Measurements from ENCODE around the gene TFDP1. TPM values are rescaled to one million over a fixed set of nuclear protein-coding genes. Genes with fewer than 3 reads are reported as not detected.
A peak's percentile ranks its signal among the peaks of the same experiment; 100 is the strongest.

Gene TFDP1
- total RNA-seq, 3 donors from 2014 or later (not counting 1 experiment from before 2014, with no cell fraction given) = 26.3 to 44.3 (median 29.2) TPM

GRCh38 chr13:113586661-113587479 lies 2.3 kb downstream of the TFDP1 start:
- 59% methylated on average over 23 of the region's 23 CpGs for WGBS (ENCODE audit: insufficient coverage)
- Histone ChIP-seq H3K4me3 (ENCODE audit: low read length) (no peak overlapping the region), H3K9me3 (ENCODE audit: control insufficient read depth, insufficient read depth, low read length) (no peaks in the 10 kb centered on the region), H3K36me3 (ENCODE audit: control insufficient read depth, insufficient read depth, low read length) (no peaks in the 10 kb centered on the region), H3K27me3 (ENCODE audit: control insufficient read depth, insufficient read depth, low read length) (no peaks in the 10 kb centered on the region), H3K27ac (ENCODE audit: low read length) (no peak overlapping the region), H3K4me1 (ENCODE audit: control insufficient read depth, insufficient read depth, low read length) (peaks cover 46% of the 10 kb centered on the region)
- ATAC-seq (no peak), DNase-seq (peak in 1 of 2 donors; percentile 34)
- Mint-ChIP-seq H3K4me3 (peak overlapping the region; percentile 97), H3K27me3 (ENCODE audit: low read depth in 2 of 2) (no peaks in the 10 kb centered on the region), H3K9me3 (peaks cover 4 to 5% of the 10 kb centered on the region in 2 donors), H3K36me3 (no peaks in the 10 kb centered on the region), H3K27ac (peak overlapping the region in 1 of 2 donors; percentile 27), H3K4me1 (peaks cover 32 to 36% of the 10 kb centered on the region in 2 donors)
- intact Hi-C loops (cut with micrococcal nuclease) = no loop called here
- TF ChIP-seq CTCF (IDR thresholded peaks at IDR 0.05) = no peak

- no peak overlapping the region for H3K27ac ChIP-seq (ENCODE audit: low read length)
- ATAC-seq (peak; percentile 53 to 75 (median 63)), DNase-seq (no peak)
- H3K4me1 ChIP-seq (ENCODE audit: control insufficient read depth, insufficient read depth, low read length) = peaks cover 46% of the 10 kb centered on the region
- H3K27me3 ChIP-seq (ENCODE audit: control insufficient read depth, insufficient read depth, low read length) = no peaks in the 10 kb centered on the region
- Mint-ChIP-seq H3K27me3 (ENCODE audit: low read depth in 2 of 2) (no peaks in the 10 kb centered on the region), H3K9me3 (peaks cover 4 to 5% of the 10 kb centered on the region in 2 donors), H3K36me3 (no peaks in the 10 kb centered on the region), H3K27ac (peak overlapping the region; percentile 27 to 71), H3K4me3 (peak overlapping the region; percentile 66), H3K4me1 (peaks cover 32 to 36% of the 10 kb centered on the region in 2 donors)
- 66% methylated on average over 6 of the region's 6 CpGs for WGBS (ENCODE audit: insufficient coverage)
- no peaks in the 10 kb centered on the region for H3K36me3 ChIP-seq (ENCODE audit: control insufficient read depth, insufficient read depth, low read length)
- H3K9me3 ChIP-seq (ENCODE audit: control insufficient read depth, insufficient read depth, low read length) = no peaks in the 10 kb centered on the region
- no peak for TF ChIP-seq CTCF (IDR thresholded peaks at IDR 0.05)
- H3K4me3 ChIP-seq (ENCODE audit: low read length) = no peak overlapping the region
- intact Hi-C loops (cut with micrococcal nuclease) = no loop called here
Observed at GRCh38 chr13:113588394-113589111, 4.0 kb downstream of the TFDP1 start.

- Histone ChIP-seq H3K27ac (ENCODE audit: low read length) (no peak overlapping the region), H3K9me3 (ENCODE audit: control insufficient read depth, insufficient read depth, low read length) (no peaks in the 10 kb centered on the region), H3K4me1 (ENCODE audit: control insufficient read depth, insufficient read depth, low read length) (peaks cover 43% of the 10 kb centered on the region), H3K4me3 (ENCODE audit: low read length) (no peak overlapping the region), H3K27me3 (ENCODE audit: control insufficient read depth, insufficient read depth, low read length) (no peaks in the 10 kb centered on the region), H3K36me3 (ENCODE audit: control insufficient read depth, insufficient read depth, low read length) (no peaks in the 10 kb centered on the region)
- Mint-ChIP-seq H3K27me3 (ENCODE audit: low read depth in 2 of 2) (no peaks in the 10 kb centered on the region), H3K27ac (peak overlapping the region; percentile 27 to 71), H3K4me1 (peaks cover 29 to 32% of the 10 kb centered on the region in 2 donors), H3K9me3 (peaks cover 4 to 5% of the 10 kb centered on the region in 2 donors), H3K36me3 (no peaks in the 10 kb centered on the region), H3K4me3 (no peak overlapping the region)
- no peak for TF ChIP-seq CTCF (IDR thresholded peaks at IDR 0.05)
- DNase-seq (no peak), ATAC-seq (no peak)
- WGBS (ENCODE audit: insufficient coverage) = 96% methylated on average over 18 of the region's 18 CpGs
- intact Hi-C loops (cut with micrococcal nuclease) = no loop called here
Observed at GRCh38 chr13:113589251-113589960, 4.9 kb downstream of the TFDP1 start.
